ENCODE measurements around the gene PMF1. TPM values are rescaled to one million over a fixed set of nuclear protein-coding genes. Genes with fewer than 3 reads are reported as not detected.

The PMF1 gene, protein sequence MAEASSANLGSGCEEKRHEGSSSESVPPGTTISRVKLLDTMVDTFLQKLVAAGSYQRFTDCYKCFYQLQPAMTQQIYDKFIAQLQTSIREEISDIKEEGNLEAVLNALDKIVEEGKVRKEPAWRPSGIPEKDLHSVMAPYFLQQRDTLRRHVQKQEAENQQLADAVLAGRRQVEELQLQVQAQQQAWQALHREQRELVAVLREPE
- 81.8 and 83.6 TPM in 2 replicates for total RNA-seq

GRCh38 chr1:156212833-156213643 is at the start of gene PMF1:
Gene PMF1, plus strand, starts transcription at chr1:156213007. Its CDS starts 9 bp downstream, at chr1:156213016.
- Histone ChIP-seq H3K4me3 (ENCODE audit: low read depth, low read length) (peak within 1 kb of the TSS; percentile 63), H3K27me3 (ENCODE audit: control insufficient read depth, insufficient read depth, low read length) (no peaks in the 10 kb centered on the region), H3K36me3 (ENCODE audit: control insufficient read depth, insufficient read depth, low read length) (no peaks in the 10 kb centered on the region)
- TF ChIP-seq, protein P1, sequence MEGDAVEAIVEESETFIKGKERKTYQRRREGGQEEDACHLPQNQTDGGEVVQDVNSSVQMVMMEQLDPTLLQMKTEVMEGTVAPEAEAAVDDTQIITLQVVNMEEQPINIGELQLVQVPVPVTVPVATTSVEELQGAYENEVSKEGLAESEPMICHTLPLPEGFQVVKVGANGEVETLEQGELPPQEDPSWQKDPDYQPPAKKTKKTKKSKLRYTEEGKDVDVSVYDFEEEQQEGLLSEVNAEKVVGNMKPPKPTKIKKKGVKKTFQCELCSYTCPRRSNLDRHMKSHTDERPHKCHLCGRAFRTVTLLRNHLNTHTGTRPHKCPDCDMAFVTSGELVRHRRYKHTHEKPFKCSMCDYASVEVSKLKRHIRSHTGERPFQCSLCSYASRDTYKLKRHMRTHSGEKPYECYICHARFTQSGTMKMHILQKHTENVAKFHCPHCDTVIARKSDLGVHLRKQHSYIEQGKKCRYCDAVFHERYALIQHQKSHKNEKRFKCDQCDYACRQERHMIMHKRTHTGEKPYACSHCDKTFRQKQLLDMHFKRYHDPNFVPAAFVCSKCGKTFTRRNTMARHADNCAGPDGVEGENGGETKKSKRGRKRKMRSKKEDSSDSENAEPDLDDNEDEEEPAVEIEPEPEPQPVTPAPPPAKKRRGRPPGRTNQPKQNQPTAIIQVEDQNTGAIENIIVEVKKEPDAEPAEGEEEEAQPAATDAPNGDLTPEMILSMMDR (IDR thresholded peaks at IDR 0.05; ENCODE audit: insufficient read depth, low read length, poor library complexity, severe bottlenecking), result no peak
- peak; percentile 85 for DNase-seq (ENCODE audit: low read depth)

GRCh38 chr1:156163712-156164111 is 49.1 kb upstream of the PMF1 start:
- TF ChIP-seq, protein P1 (IDR thresholded peaks at IDR 0.05; ENCODE audit: insufficient read depth, low read length, poor library complexity, severe bottlenecking), result no peak
- H3K4me3 ChIP-seq (ENCODE audit: low read depth, low read length), result no peak overlapping the region
- DNase-seq (ENCODE audit: low read depth), result no peak
- no peaks in the 10 kb centered on the region for H3K36me3 ChIP-seq (ENCODE audit: control insufficient read depth, insufficient read depth, low read length)
- H3K27me3 ChIP-seq (ENCODE audit: control insufficient read depth, insufficient read depth, low read length), result no peaks in the 10 kb centered on the region

GRCh38 chr1:156164125-156164831 is 48.5 kb upstream of the PMF1 start:
- DNase-seq (ENCODE audit: low read depth), result no peak
- Histone ChIP-seq H3K4me3 (ENCODE audit: low read depth, low read length) (no peak overlapping the region), H3K36me3 (ENCODE audit: control insufficient read depth, insufficient read depth, low read length) (no peaks in the 10 kb centered on the region), H3K27me3 (ENCODE audit: control insufficient read depth, insufficient read depth, low read length) (no peaks in the 10 kb centered on the region)
- TF ChIP-seq, protein P1 (IDR thresholded peaks at IDR 0.05; ENCODE audit: insufficient read depth, low read length, poor library complexity, severe bottlenecking), result no peak

DNA sequence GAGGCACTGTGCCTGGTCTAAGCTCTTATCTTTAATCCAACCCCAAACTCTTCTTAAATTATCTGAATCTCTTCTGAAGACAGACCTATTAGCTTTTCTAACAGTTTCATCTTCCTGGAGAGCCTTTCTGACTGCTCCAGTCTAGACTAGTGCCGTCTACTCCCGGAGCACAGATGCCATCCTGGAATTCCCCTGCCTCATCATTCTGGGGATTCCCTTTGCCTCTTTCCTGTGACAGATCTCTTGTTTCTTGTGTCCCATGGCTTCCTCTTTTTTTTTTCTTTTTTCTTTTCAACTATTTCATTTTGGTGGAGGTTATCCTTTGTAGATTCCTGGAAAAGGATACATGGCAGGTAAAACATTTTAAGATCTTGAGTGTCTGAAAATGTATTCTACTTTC is 47.7 kb upstream of the PMF1 start:
- Histone ChIP-seq H3K4me3 (ENCODE audit: low read depth, low read length) (no peak overlapping the region), H3K27me3 (ENCODE audit: control insufficient read depth, insufficient read depth, low read length) (no peaks in the 10 kb centered on the region), H3K36me3 (ENCODE audit: control insufficient read depth, insufficient read depth, low read length) (no peaks in the 10 kb centered on the region)
- TF ChIP-seq, protein P1 (IDR thresholded peaks at IDR 0.05; ENCODE audit: insufficient read depth, low read length, poor library complexity, severe bottlenecking), result no peak
- DNase-seq (ENCODE audit: low read depth), result no peak

DNA sequence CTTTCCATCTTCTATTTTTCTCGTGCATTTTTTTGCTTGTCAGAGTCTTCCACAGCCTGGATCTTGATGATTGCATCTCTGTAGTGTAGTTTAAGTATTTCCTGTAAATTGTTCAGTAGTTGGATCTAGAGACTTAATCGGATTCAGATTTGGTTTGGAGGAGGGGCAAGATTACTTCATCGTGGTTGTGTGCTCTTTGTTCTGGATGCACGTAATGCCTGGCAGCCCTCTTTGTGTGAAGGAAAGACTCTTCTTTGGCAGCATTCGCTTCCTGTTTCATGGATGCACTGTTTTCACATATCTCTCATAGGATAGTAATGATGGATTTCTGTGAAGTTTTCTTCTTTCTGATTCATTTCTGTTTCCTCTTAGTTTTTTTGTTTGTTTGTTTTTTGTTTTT is 45.3 kb upstream of the PMF1 start:
- TF ChIP-seq, protein P1 (IDR thresholded peaks at IDR 0.05; ENCODE audit: insufficient read depth, low read length, poor library complexity, severe bottlenecking), result no peak
- no peak for DNase-seq (ENCODE audit: low read depth)
- H3K36me3 ChIP-seq (ENCODE audit: control insufficient read depth, insufficient read depth, low read length), result no peaks in the 10 kb centered on the region
- no peaks in the 10 kb centered on the region for H3K27me3 ChIP-seq (ENCODE audit: control insufficient read depth, insufficient read depth, low read length)
- no peak overlapping the region for H3K4me3 ChIP-seq (ENCODE audit: low read depth, low read length)
